GM21737 (cell line): ENCODE measurements around the gene MARVELD3.

Experiments
- ATAC-seq: cut with Tn5 transposase; IDR thresholded peaks from one replicate; pipeline ENCODE4 v1.9.1; 2021; ENCODE audit warnings: mild to moderate bottlenecking, moderate library complexity; ENCODE audit not compliant: unreplicated experiment

The MARVELD3 gene

DNA sequence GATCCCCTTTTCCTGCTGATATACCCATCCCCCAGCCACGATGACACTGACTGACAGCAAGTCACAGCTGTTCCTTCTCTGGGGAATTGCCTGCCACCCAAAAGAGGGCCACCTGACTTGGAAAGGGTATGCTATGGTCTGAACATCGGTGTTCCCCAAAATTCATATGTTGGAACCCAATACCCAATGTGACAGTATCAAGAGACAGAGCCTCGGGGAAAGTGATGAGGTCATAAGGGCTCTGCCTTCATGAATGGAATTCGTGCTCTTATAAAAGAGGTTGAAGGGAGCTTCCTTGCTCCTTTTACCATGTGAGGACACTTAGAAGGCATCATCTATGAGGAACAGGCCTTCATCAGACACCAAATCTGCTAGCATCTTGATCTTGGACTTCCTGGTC lies 7.6 kb upstream of the MARVELD3 start:
- ATAC-seq: no peak

DNA sequence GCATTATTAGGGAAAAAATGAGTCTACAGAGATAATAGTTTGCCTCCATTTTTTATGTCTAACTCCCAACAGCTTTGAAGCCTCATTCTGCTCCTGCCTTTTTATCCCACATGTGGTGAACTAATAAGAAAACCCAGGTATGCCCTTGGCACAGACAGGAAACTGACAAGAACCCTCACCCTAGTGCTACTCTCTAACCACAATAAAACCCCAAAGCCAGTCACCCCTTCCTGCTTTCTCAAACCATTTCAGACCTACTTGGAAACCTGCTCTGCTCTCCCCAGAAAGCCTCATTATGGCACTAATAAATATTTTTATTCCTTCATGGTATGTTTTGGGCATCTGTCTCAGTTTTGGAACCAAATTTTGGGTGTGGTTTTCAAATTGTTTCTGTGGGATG lies 3.9 kb upstream of the MARVELD3 start:
- ATAC-seq: no peak

DNA sequence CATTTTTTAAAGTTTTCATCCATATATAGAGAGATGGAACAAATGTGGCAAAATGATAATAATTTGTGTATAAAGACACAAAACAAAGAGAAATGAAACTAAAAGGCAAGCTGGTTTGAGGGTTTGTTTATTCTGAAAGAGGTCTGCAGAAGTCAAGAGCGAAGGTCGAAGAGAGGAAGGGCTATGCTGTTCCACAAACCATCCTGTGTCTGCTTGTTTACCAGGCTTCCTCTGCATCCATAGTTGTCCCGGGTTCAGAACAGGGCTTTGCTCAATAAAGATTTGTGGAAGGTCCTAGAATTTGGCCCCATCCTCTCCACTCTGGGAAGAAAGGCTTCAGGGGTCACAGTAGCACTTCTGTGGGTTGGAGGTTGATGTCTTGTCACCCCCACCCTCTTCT lies 2.4 kb upstream of the MARVELD3 start:
- ATAC-seq: no peak

DNA sequence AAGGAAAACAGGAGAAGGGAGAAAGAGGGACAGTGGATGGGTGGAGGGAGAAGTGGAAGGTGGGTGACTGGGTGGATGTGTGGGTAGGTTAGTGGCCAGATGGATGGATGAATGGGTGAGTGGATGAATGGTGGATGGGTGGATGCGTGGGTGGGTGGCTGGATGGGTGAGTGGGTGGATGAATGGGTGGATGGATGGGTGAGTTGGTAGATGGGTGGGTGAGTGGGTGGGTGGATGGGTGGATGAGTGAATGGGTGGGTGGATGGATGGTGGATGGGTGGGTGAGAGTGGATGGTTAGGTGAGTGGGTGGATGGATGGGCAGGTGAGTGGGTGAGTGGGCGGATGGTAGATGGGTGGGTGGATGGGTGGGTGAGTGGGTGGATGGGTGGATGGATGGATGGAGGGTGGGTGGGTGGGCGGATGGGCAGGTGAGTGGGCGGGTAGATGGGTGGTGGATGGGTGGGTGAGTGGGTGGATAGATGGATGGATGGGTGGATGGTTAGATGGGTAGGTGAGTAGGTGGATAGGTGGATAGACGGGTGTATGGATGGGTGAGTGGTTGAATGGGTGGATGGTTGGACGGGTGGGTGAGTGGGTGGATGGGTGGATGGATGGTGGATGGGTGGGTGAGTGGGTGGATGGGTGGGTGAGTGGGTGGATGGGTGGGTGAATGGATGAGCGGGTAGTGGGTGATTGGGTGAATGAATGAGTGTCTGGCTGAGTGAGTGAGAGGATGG lies 702 bp upstream of the MARVELD3 start:
- no peak for ATAC-seq

DNA sequence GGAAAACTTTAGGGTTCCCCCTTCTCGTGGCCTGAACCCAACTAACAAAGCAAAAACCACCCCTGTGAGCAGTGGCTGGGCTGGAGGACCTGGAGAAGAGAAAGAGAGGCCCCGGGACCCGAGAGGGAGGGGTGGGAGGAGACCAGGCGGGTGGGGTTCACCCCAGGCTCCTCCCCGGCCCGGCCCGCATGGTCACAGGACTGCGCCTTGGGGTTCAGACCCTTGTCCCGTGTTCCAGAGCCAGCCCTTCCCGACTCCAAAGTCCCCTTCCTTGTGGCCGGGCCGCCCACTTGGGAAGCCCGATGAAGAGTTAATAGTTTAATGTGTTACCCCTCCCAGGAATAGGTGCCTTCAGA lies 852 bp downstream of the MARVELD3 start:
- ATAC-seq: no peak

DNA sequence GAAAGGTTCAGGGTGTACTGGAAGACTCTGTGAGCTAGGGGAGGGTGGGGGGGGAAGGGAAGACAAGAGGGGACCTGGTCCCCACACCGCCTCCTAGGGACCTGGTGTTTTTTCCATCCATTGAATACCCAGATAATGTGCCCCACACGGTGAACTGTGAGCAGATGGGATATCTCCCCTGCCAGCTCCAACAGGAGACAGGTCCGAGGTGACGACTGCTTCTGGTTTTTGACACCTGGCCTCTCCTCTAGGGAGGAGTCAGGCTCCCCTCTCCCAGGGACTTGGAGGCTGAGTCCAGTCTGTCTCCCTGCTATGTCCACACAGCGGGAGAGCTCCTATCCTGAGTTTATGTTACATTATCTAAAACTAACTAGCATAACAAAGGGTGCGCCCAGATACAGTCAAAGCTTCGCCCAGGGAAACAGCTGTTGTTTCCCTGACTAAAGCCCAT lies 1.8 kb downstream of the MARVELD3 start:
- no peak for ATAC-seq

DNA sequence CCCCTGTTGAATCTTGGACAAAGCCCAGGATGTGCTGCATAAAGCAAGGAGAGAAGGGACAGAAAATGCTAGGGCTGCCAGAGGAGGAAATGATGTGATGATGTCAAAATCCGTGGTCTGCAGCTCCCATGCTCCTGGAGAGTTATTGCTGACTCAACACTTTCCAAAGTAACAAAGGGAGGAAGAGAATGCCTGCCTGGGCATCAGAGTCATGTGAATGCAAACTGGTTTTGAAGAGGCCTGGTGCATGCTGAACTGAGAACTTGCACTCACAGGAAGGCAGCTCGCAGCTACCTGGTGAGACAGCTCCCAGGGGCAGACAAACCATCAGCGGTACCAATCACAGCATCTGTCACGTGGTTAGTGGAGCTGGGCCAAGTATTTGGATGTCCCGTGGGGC lies 2.8 kb downstream of the MARVELD3 start:
- no peak for ATAC-seq

DNA sequence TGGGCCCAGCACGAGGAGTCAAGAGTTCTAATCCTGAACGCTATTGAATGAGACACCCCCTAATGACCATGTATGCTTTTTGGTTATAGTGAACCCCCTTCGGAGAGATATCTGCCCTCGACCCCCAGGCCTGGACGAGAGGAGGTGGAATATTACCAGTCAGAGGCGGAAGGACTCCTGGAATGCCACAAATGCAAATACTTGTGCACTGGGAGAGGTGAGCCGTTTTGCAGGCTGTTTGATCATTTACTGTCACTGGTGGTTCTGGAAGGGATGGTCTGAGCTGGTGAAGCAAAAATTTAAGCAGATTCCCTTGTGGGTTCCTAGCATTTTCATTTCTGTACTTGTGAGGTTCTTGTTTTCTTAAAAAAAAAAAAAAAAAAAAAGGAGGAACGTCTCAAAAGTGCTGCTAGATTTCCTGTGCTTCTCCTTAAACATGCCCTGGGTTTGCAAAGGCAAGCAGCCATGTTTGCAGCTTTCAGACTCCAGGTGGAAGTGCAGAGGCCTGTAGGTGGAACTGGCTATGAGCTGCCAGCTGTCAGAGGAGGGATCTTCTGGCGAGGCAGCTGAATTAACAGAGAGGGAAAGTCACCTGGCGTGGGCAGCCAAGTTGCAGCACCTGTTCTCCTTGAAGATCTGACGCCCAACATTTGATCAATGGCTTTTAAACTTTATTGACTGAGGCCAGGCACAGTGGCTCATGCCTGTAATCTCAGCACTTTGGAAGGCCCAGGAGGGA lies 3.5 kb downstream of the MARVELD3 start:
- no peak for ATAC-seq

DNA sequence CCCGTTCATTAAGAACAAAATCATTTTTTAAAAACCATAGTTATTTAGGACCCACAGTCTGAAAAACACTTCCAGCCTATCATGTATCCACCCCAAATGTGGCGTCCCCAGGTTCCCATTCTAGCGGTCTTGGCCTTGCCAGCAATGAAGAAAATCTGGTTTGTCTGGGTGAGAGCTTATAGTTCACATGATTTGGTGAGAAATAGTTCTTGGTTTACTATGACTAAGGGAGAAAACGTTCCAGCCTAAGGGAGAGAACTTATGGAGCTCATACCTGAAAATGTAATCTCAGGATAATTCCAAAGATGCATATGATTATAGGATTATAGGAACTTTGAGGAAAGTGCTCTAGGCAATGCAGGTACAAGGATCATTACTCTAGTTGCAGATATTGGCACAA lies 4.8 kb downstream of the MARVELD3 start:
- ATAC-seq: no peak

DNA sequence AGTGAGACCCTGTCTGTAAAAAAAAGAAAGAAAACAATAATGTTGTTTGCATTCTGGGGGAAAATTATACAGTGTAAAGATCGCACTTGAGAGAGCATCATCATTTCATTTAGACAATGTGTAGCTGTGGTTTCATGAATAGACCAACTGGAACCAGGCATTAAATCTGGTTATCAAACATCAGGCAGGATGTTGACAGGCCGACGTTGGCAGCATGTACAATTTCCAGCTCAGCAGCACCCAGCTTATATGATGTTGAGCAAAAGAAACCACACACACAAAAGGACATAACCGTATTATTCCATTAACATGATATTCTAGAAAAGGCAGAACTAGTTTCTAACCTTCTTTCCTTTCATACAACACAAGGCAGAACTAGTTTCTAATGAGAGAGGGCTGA lies 5.8 kb downstream of the MARVELD3 start:
- no peak for ATAC-seq

DNA sequence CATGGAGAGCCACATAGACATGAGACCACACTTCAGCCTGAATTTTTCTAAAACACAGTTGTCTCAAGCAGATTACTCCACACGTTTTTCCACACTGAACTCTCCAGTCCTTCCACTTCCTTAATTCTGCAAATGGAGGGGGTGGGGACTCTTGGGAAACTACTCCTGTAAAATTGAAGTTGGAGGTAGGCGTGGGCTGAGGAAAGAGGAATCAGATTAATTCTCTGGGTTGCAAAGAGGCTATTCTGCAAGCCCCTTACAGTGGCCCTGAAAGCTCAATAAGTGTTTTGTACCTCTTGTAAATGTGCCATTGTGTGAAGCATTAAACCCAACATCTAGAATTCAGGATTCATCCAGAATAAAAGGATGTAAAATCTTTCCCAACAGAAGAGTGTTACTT lies 9.6 kb downstream of the MARVELD3 start:
- no peak for ATAC-seq

DNA sequence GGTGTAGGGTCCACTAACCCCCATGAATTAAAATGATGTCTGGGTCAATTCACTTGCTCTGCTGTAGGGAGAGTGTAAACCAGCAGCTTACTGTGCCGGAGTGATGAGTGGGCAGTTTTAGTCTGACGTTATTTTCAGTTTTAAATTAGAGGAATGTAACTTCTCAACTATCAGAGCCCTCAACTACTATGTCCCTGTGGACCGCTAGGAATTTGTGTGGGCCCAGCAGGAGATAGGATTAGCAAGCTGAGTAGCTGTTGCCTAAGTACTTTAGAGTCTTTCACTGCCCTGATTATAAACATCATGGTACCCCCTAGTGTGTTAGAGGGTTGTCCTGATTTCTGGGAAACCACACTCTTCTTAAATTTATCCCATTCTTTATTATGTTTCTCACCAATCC lies 11.4 kb downstream of the MARVELD3 start:
- ATAC-seq: no peak

DNA sequence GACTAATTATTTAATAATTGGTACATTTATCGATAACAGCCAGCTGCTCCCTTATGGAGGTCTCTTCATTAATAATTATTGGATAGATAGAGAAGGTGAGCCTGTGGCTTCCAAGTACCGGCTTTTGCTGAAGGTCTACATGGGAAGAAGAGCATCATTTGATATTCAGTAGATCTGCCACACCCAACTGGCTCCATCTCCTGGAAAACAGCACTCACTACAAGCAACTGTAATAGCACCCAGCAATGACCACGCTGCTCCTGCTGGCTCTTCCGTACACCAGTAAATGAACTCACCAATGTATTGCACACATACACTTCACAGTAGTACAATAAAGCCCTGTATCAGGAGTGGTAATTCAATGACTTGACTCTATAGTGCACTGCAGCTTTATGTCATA lies 19.5 kb downstream of the MARVELD3 start:
- ATAC-seq: no peak

DNA sequence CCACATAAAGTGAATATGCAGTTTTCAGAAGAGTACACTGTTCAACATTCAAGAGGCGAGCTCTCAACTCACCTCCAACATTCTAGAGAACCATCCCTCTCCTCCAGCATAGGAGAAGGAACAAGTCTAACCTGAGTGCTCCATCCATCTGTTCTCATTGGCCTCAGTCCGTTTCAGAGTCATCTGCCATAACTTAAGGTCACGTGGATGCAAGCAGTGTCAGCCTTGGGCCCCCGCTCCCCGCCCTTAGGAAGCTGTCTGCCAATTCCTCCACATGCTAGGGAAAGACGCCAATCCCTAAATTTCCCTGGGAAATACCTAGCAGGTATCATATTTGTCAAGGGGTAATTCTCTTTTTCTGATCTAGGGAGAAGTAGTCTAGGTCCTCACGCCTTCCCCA lies 21.4 kb downstream of the MARVELD3 start:
- no peak for ATAC-seq

DNA sequence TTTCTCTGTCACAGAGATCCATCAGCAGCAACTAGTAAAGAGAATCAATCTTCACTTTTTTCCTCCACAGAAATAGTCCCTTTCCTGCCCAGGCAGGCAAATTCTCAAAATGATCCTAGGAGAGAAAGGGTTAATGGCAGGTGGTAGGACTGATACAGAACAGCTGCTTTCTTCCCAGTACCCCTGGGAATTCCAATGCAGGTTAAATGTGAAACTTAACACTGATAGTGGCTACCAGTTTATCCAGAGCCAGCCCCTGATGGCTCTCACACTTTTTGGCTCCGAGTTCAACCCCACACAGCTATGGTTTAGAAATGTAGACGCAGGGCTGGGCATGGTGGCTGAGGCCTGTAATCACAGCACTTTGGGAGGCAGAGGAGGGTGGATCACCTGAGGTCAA lies 22.2 kb downstream of the MARVELD3 start:
- ATAC-seq: no peak

DNA sequence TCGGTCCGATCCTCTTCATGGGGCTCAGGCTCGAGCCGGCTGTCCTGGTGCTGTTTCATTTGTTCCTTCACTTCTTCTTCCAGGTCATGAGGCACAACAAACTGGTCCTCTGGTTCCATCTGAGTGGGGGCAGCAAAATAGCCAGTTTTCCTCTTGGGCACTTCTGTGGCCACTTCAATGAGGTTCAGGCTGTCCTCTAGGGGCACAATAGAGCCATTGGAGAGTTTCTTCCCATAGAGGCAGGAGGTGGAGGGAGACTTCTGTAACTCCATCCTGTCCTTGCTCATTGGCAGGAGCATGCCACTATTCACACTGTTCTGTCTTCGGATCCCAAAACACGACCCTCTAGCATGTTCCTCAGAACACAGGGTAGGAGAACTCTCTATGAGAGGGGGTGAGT lies 22.9 kb downstream of the MARVELD3 start:
- no peak for ATAC-seq

DNA sequence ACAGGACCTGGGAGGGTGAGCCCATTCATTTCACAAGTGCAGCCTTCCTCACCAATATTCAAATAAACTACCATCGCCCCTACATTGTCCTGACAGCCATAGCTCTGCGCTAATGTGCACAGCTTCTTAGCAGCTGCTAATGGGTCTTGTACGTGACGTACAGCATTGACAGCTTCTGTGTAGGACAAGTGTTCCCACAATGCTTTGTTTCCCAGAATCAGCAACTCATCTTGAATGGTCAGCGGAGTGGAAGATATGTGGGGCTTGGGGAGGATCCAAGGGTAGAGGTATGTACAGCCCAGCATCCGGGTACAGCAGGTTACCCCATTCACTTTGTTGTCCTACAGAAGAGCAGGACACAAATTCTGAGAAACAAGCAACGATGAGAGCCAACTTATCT lies 23.7 kb downstream of the MARVELD3 start:
- ATAC-seq: no peak

DNA sequence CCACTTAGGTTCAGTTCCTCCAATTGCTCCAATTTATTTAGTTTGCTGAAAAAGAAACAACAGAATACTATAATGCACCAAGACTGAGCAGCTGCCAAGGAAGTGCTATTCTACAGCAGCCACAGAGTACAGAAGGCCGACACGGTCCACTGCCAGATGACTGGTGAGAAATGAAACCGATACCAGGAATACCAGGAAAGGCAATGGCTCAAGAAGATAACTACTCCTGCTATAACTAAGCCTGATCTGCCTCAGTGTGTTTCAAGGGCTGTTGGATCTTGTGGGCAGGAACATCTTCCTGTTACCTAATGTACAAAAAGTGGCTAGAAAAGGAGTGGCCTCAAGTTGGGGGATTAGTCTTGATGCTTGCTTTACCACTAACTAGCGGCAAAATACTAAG lies 32.8 kb downstream of the MARVELD3 start:
- ATAC-seq: no peak

DNA sequence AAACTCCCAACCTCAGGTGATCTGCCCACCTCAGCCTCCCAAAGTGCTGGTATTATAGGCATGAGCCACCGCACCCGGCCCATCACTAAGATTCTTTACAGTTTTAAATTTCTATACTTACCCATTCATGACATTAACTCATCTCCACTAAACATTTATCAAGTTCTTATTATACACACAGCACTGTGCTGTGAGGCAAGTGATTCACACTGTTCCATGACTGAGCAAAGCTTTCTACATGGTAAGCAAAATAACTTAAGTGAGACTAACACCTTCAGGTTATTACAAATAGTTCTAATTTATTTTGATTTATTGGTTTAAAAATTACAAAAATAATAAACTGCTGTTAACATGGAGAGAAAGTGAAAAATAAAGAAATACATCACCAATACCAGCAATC lies 33.5 kb downstream of the MARVELD3 start:
- ATAC-seq: no peak

DNA sequence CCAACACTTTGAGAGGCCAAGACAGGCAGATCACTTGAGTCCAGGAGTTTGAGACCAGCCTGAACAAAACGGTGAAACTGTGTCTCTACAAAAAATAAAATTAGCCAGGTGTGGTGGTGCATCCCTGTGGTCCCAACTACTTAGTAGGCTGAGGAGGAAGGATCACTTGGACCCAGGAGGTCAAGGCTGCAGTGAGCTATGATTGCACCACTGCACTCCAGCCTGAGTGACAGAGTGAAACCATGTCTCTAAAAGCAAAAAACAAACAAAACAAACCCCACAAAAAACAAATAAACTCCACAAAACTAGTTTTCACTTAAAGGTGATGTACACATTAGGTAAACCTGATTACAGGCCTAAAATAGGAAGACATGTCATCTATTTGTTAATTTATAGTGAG lies 40.3 kb downstream of the MARVELD3 start:
- no peak for ATAC-seq

DNA sequence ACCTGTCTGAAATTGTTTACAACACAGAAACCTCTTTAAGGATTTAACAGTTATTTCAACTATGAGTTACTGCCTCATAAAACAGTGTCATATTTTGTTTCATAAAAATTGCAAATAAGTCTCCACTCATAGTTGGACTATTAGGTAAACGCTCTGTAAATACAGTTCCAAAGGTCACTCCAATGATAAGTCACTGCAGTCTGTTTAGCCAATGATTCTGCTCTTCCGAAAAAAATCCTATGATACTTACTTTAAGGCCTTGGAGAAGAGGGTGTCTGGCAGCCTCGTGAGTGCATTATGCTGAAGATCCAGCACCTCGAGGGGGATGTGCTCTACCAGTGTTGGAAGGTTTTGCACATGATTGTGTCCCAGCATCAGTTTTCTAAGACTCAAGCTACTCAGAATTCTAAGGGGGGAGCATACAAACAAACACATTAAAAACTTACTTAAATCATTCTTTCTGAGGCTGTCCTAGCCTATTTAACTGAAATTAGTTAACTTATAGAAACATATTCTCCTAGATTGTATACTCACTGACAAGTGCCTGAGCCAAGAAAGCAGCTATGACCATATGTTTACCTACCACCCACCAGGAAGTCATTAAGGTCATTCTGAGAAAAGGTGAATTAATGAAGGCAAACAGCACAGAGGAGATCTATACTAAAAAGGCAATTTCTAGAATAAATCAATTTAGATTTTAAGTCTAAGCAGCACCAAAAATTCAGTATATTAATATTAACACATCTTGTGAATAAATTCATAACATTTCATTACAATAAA lies 41.1 kb downstream of the MARVELD3 start:
- ATAC-seq: no peak
